PC-9 (cell line): ENCODE results near the gene VCAN. TPM values are rescaled to one million over a fixed set of nuclear protein-coding genes. Genes with fewer than 3 reads are reported as not detected.

Experiments
- BruUV-seq: library from RNA; stranded (reverse); fragments of 400-500 nt; replicated peaks from 2 replicates; lab custom pipeline; 2021; lab: Mats Ljungman, UMichigan
- CTCF ChIA-PET: fragments of 300-600 bp; sonication (Branson Sonifier 250); formaldehyde crosslinking; loops from one replicate; lab custom pipeline; 2022; ENCODE audit warnings: antibody characterized with exemption; lab: Charles Lee
- POLR2A ChIA-PET: fragments of 300-600 bp; sonication (Branson Sonifier 250); formaldehyde crosslinking; loops from one replicate; lab custom pipeline; 2022; ENCODE audit warnings: antibody characterized with exemption; ENCODE audit not compliant: unreplicated experiment; lab: Charles Lee
- DNase-seq, 2 experiments: peaks; one replicate each; pipeline versions ENCODE4 v3.0.0 to v3.0.0-alpha.2; 2015 to 2022; ENCODE audit warnings: mixed read lengths in 1 of 2
- H2AFZ ChIP-seq: fragments of 200-600 bp; sonication (generic); 2 replicates; pipeline ENCODE4 v1.8.1; 2017; ENCODE audit warnings: antibody characterized with exemption
- H3F3A ChIP-seq: fragments of 200-600 bp; sonication (generic); 2 replicates; pipeline ENCODE4 v1.8.1; 2017; ENCODE audit warnings: antibody characterized with exemption, mild to moderate bottlenecking, low read depth; ENCODE audit not compliant: insufficient read depth
- H3K27ac ChIP-seq: fragments of 200-600 bp; sonication (generic); 2 replicates; pipeline ENCODE4 v1.6.1; 2016; ENCODE audit warnings: mixed run types
- H3K27me3 ChIP-seq: fragments of 200-600 bp; sonication (generic); 2 replicates; pipeline ENCODE4 v1.6.1; 2016; ENCODE audit warnings: low read depth, mixed run types; ENCODE audit not compliant: insufficient read depth
- H3K36me3 ChIP-seq: fragments of 200-600 bp; sonication (generic); 2 replicates; pipeline ENCODE4 v1.6.1; 2016; ENCODE audit warnings: low read depth, mixed run types
- H3K4me1 ChIP-seq: fragments of 200-600 bp; sonication (generic); replicated peaks from 2 replicates; pipeline ENCODE4 v1.6.1; 2016; ENCODE audit warnings: mixed run types; ENCODE audit not compliant: insufficient read depth
- H3K4me2 ChIP-seq: fragments of 200-600 bp; sonication (generic); 2 replicates; pipeline ENCODE4 v1.6.1; 2017; ENCODE audit warnings: mixed run types
- H3K4me3 ChIP-seq: fragments of 200-600 bp; sonication (generic); 2 replicates; pipeline ENCODE4 v1.6.1; 2016; ENCODE audit warnings: mixed run types
- H3K79me2 ChIP-seq: fragments of 200-600 bp; sonication (generic); 2 replicates; pipeline ENCODE4 v1.6.1; 2017; ENCODE audit warnings: low read depth, mixed run types
- H3K9me2 ChIP-seq: fragments of 200-600 bp; sonication (generic); 2 replicates; pipeline ENCODE4 v1.8.1; 2017; ENCODE audit warnings: mild to moderate bottlenecking; ENCODE audit not compliant: insufficient read depth
- H3K9me3 ChIP-seq: fragments of 200-600 bp; sonication (generic); 2 replicates; pipeline ENCODE4 v1.8.1; 2016; ENCODE audit warnings: low read depth; ENCODE audit not compliant: insufficient read depth
- H4K20me1 ChIP-seq: fragments of 200-600 bp; sonication (generic); 2 replicates; pipeline ENCODE4 v1.8.1; 2017; ENCODE audit not compliant: insufficient read depth
- EZH2 ChIP-seq: fragments of 200-600 bp; sonication (generic); IDR thresholded peaks from 2 replicates; pipeline ENCODE4 v1.8.0; 2017; ENCODE audit warnings: antibody characterized with exemption, low read depth
- intact Hi-C: fragments of 100-400 bp; cut with micrococcal nuclease; formaldehyde crosslinking; loops from one replicate; pipeline ENCODE4 v1.10.0; 2022; ENCODE audit not compliant: unreplicated experiment
- total RNA-seq: library from RNA; stranded (reverse); gene quantifications from 2 replicates; pipeline ENCODE4 v1.2.3, GENCODE V29; 2021
- TF ChIP-seq, protein P1 (sequence below): fragments of 200-600 bp; sonication (generic); conservative IDR thresholded peaks from 2 replicates; pipeline ENCODE4 v1.6.1; 2017; ENCODE audit warnings: mixed run types, antibody characterized with exemption, mild to moderate bottlenecking, moderate library complexity

The VCAN gene
- total RNA-seq, 1 experiment from 2014 or later = 0.28 TPM

GRCh38 chr5:83453937-83454336, 17.6 kb upstream of the VCAN start:
- Histone ChIP-seq H3K36me3 (no peaks in the 10 kb centered on the region), H3K79me2 (no peaks in the 10 kb centered on the region), H3K9me3 (peaks cover 6% of the 10 kb centered on the region; the same call in 1 of the 2 replicates), H3K4me3 (no peak overlapping the region), H2AFZ (no peak overlapping the region), H3K4me2 (no peak overlapping the region), H3K9me2 (no peaks in the 10 kb centered on the region), H3K4me1 (no peaks in the 10 kb centered on the region), H4K20me1 (no peaks in the 10 kb centered on the region), H3K27ac (no peak overlapping the region), H3K27me3 (no peaks in the 10 kb centered on the region), H3F3A (no peaks in the 10 kb centered on the region)
- BruUV-seq = no TSS peak
- TF ChIP-seq, protein P1, sequence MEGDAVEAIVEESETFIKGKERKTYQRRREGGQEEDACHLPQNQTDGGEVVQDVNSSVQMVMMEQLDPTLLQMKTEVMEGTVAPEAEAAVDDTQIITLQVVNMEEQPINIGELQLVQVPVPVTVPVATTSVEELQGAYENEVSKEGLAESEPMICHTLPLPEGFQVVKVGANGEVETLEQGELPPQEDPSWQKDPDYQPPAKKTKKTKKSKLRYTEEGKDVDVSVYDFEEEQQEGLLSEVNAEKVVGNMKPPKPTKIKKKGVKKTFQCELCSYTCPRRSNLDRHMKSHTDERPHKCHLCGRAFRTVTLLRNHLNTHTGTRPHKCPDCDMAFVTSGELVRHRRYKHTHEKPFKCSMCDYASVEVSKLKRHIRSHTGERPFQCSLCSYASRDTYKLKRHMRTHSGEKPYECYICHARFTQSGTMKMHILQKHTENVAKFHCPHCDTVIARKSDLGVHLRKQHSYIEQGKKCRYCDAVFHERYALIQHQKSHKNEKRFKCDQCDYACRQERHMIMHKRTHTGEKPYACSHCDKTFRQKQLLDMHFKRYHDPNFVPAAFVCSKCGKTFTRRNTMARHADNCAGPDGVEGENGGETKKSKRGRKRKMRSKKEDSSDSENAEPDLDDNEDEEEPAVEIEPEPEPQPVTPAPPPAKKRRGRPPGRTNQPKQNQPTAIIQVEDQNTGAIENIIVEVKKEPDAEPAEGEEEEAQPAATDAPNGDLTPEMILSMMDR = no peak
- TF ChIP-seq EZH2 = no peak
- CTCF ChIA-PET = no interaction called here
- intact Hi-C loops = no loop called here
- no peak for DNase-seq
- POLR2A ChIA-PET = no interaction called here

DNA sequence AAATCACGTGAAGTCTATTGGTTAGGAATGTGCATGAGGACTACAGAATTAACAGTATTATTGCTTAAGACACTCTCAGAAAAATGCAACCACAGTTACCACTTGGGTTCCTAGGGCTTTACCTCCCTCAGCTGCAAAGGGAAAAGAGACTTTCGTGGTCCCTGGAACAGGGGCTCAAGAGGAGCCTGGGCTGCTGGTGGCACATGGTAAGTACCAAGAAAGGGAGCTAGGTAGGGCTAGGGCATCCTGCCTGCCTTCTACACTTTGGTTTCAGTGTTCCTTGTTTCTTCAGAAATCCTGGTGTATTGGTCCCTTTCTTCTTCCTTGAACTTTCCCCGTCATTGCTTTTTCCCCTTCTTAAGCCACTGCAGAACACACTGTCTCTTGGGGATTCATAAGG, 7.3 kb upstream of the VCAN start:
- no peaks in the 10 kb centered on the region for H3K79me2 ChIP-seq
- no peaks in the 10 kb centered on the region for H3K9me3 ChIP-seq
- TF ChIP-seq, protein P1 = no peak
- no peak for TF ChIP-seq EZH2
- H3K27me3 ChIP-seq = peaks cover 10% of the 10 kb centered on the region; the same call in 1 of the 2 replicates
- H3K4me1 ChIP-seq = no peaks in the 10 kb centered on the region
- no peaks in the 10 kb centered on the region for H3K9me2 ChIP-seq
- CTCF ChIA-PET = no interaction called here
- no peak overlapping the region for H3K27ac ChIP-seq
- H3F3A ChIP-seq = no peaks in the 10 kb centered on the region
- BruUV-seq = no TSS peak
- H3K36me3 ChIP-seq = no peaks in the 10 kb centered on the region
- H2AFZ ChIP-seq = no peak overlapping the region
- POLR2A ChIA-PET = no interaction called here
- no peak overlapping the region for H3K4me2 ChIP-seq
- no peaks in the 10 kb centered on the region for H4K20me1 ChIP-seq
- no peak for DNase-seq
- intact Hi-C loops = no loop called here
- H3K4me3 ChIP-seq = no peak overlapping the region

DNA sequence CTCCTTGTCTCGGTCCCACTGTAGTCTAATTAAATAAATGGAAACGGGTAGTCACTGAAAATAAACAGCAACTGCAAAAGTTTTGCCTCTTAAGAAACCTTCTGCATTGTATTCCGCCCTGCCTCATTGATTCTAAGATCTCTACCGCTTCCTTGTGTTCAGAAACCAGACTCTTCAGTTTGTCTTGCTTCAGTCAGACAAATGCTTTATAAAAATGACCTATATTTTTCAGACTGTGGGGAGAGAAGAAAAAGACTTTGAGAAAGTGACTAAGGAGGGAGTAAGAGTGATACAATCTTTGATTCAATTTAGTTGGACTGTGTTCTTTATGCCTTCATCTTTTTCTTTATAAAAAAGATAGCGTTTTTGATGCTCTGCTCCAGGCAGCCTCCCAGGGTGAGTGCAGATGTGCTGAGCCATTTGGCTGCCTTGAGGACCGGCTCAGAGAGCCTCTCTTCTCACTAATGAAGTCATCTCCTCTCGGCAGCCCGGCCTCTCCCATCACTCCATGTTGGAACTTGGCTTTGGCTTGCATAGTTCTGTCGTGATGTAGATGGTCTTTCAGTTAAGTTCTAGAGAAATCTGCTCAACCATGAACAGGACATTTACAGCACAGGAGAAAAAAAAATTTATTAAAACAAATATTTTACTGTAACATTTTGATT, 4.0 kb upstream of the VCAN start:
- POLR2A ChIA-PET = no interaction called here
- Histone ChIP-seq H3K27ac (no peak overlapping the region), H3K9me2 (no peaks in the 10 kb centered on the region), H3F3A (no peaks in the 10 kb centered on the region), H2AFZ (no peak overlapping the region), H3K36me3 (no peaks in the 10 kb centered on the region), H3K4me2 (no peak overlapping the region), H4K20me1 (no peaks in the 10 kb centered on the region), H3K27me3 (peaks cover 15% of the 10 kb centered on the region; the same call in 1 of the 2 replicates), H3K9me3 (no peaks in the 10 kb centered on the region), H3K79me2 (no peaks in the 10 kb centered on the region), H3K4me3 (no peak overlapping the region), H3K4me1 (no peaks in the 10 kb centered on the region)
- TF ChIP-seq, protein P1 = no peak
- TF ChIP-seq EZH2 = no peak
- CTCF ChIA-PET = no interaction called here
- BruUV-seq = no TSS peak
- no peak for DNase-seq
- intact Hi-C loops = no loop called here
